Measurements from ENCODE around the gene SLC38A6.
"Not testable (repeated sequence)": the region's sequence is repeated elsewhere in the genome, so short reads cannot be mapped to it uniquely, and the experiment has no call there.

Gene SLC38A6

GRCh38 chr14:61051621-61052020, 70.6 kb downstream of the SLC38A6 start:
- no peak for DNase-seq (ENCODE audit: low spot score)

- no peak for DNase-seq (ENCODE audit: low spot score)
These were observed 82.4 kb downstream of the SLC38A6 start for GRCh38 chr14:61063461-61063860.

GRCh38 chr14:61064210-61064609, 83.2 kb downstream of the SLC38A6 start:
- no peak for DNase-seq (ENCODE audit: low spot score)

GRCh38 chr14:61064856-61065255, 83.8 kb downstream of the SLC38A6 start:
- no peak for DNase-seq (ENCODE audit: low spot score)

- no peak for DNase-seq (ENCODE audit: low spot score)
These were observed 84.6 kb downstream of the SLC38A6 start for GRCh38 chr14:61065656-61066055.

GRCh38 chr14:61072442-61072841, 91.4 kb downstream of the SLC38A6 start:
- not testable (repeated sequence) for DNase-seq (ENCODE audit: low spot score)

GRCh38 chr14:61074852-61075251, 93.8 kb downstream of the SLC38A6 start:
- no peak for DNase-seq (ENCODE audit: low spot score)

- no peak for DNase-seq (ENCODE audit: low spot score)
These were observed 95.5 kb downstream of the SLC38A6 start for GRCh38 chr14:61076556-61076955.

- no peak for DNase-seq (ENCODE audit: low spot score)
These were observed 96.4 kb downstream of the SLC38A6 start for GRCh38 chr14:61077437-61077836.

- DNase-seq (ENCODE audit: low spot score) = no peak
These were observed 97.1 kb downstream of the SLC38A6 start for GRCh38 chr14:61077951-61078720.

GRCh38 chr14:61080591-61081010, 99.6 kb downstream of the SLC38A6 start:
- DNase-seq (ENCODE audit: low spot score) = no peak

- no peak for DNase-seq (ENCODE audit: low spot score)
These were observed 107.0 kb downstream of the SLC38A6 start for GRCh38 chr14:61088081-61088480.

GRCh38 chr14:61089126-61089750, 108.2 kb downstream of the SLC38A6 start:
- no peak for DNase-seq (ENCODE audit: low spot score)

GRCh38 chr14:61090432-61091216, 109.6 kb downstream of the SLC38A6 start:
- DNase-seq (ENCODE audit: low spot score) = no peak

GRCh38 chr14:61091657-61092273, 110.7 kb downstream of the SLC38A6 start:
- no peak for DNase-seq (ENCODE audit: low spot score)

- DNase-seq (ENCODE audit: low spot score) = not testable (repeated sequence)
These were observed 117.1 kb downstream of the SLC38A6 start for GRCh38 chr14:61098096-61098495.

- no peak for DNase-seq (ENCODE audit: low spot score)
These were observed 117.7 kb downstream of the SLC38A6 start for GRCh38 chr14:61098721-61099120.

- no peak for DNase-seq (ENCODE audit: low spot score)
These were observed 118.3 kb downstream of the SLC38A6 start for GRCh38 chr14:61099216-61099835.

GRCh38 chr14:61101803-61102548, 120.9 kb downstream of the SLC38A6 start:
- no peak for DNase-seq (ENCODE audit: low spot score)
